GM12878 (cell line): ENCODE data around the gene NUBPL. TPM values are rescaled to one million over a fixed set of nuclear protein-coding genes. Genes with fewer than 3 reads are reported as not detected.

ENCODE experiments used
- ATAC-seq: fragments of 200-7000 bp; cut with Tn5 transposase; 3 replicates; pipeline ENCODE4 v1.9.1; 2020; ENCODE audit warnings: mild to moderate bottlenecking, moderate library complexity
- BruUV-seq: library from RNA; stranded (reverse); fragments of 400-500 nt; replicated peaks from 2 replicates; lab custom pipeline; 2021; lab: Mats Ljungman, UMichigan
- CTCF ChIA-PET: fragments of 300-600 bp; sonication (Branson Sonifier 250); formaldehyde crosslinking; extraction: SDS; loops from one replicate; lab custom pipeline; 2021; ENCODE audit warnings: inconsistent platforms; lab: Yijun Ruan, JAX
- POLR2A ChIA-PET: fragments of 350-600 bp; formaldehyde crosslinking; extraction: SDS; loops from one replicate; lab custom pipeline; 2021; ENCODE audit warnings: inconsistent platforms; lab: Charles Lee
- RAD21 ChIA-PET: fragments of 300-600 bp; sonication (Branson Sonifier 250); formaldehyde crosslinking; loops from one replicate; lab custom pipeline; 2023; ENCODE audit warnings: antibody characterized with exemption; ENCODE audit not compliant: unreplicated experiment; lab: Charles Lee
- SMC1A ChIA-PET: fragments of 300-600 bp; sonication (Branson Sonifier 250); formaldehyde crosslinking; loops from one replicate; lab custom pipeline; 2023; ENCODE audit not compliant: unreplicated experiment, uncharacterized antibody; lab: Charles Lee
- DNase-seq: peaks from one replicate; pipeline ENCODE4 v3.0.0-alpha.2; 2011; ENCODE audit warnings: low read depth, low spot score
- FAIRE-seq: peaks from 3 replicates; lab custom pipeline; 2011; peaks lifted over from hg19 to GRCh38; lab: Jason Lieb, UNC
- H2AFZ ChIP-seq: 2 replicates; pipeline ENCODE4 v1.6.0; 2011; ENCODE audit warnings: low read depth, low read length, control low read depth; ENCODE audit not compliant: control insufficient read depth
- H3K27ac ChIP-seq: 2 replicates; pipeline ENCODE4 v1.5.1; 2011; ENCODE audit warnings: control low read depth; ENCODE audit not compliant: control insufficient read depth, insufficient read depth
- H3K27me3 ChIP-seq, 2 experiments: replicated peaks in 1 of 2; 2 replicates each; pipeline versions ENCODE4 v1.6.0 to v1.6.1; 2011; ENCODE audit warnings: low read length in 1 of 2; ENCODE audit not compliant: control insufficient read depth in 2 of 2, insufficient read depth in 2 of 2
- H3K36me3 ChIP-seq, 2 experiments: 2 replicates each; pipeline ENCODE4 v1.5.1; 2011; ENCODE audit warnings: low read length in 1 of 2; ENCODE audit not compliant: control insufficient read depth in 2 of 2, insufficient read depth in 2 of 2
- H3K4me1 ChIP-seq: 2 replicates; pipeline ENCODE4 v1.6.1; 2011; ENCODE audit warnings: mild to moderate bottlenecking, low read length, moderate library complexity, mixed read lengths; ENCODE audit not compliant: control insufficient read depth, insufficient read depth
- H3K4me2 ChIP-seq: 2 replicates; pipeline ENCODE4 v1.6.0; 2011; ENCODE audit warnings: control low read depth; ENCODE audit not compliant: control insufficient read depth, insufficient read depth
- H3K4me3 ChIP-seq: fragments of 200-600 bp; sonication (generic); 2 replicates; pipeline ENCODE4 v1.5.1; 2016
- H3K79me2 ChIP-seq: 2 replicates; pipeline ENCODE4 v1.6.0; 2011; ENCODE audit warnings: low read length; ENCODE audit not compliant: control insufficient read depth, insufficient read depth
- H3K9ac ChIP-seq: 2 replicates; pipeline ENCODE4 v1.8.0; 2011; ENCODE audit warnings: low read length, control low read depth, mixed read lengths; ENCODE audit not compliant: control insufficient read depth, insufficient read depth
- H3K9me3 ChIP-seq: replicated peaks from 3 replicates; pipeline ENCODE4 v1.5.1; 2011; ENCODE audit warnings: mild to moderate bottlenecking, low read length; ENCODE audit not compliant: control insufficient read depth, insufficient read depth
- H4K20me1 ChIP-seq: 2 replicates; pipeline ENCODE4 v1.6.0; 2011; ENCODE audit not compliant: control insufficient read depth, insufficient read depth
- BCL11A ChIP-seq: IDR thresholded peaks from 2 replicates; pipeline ENCODE4 v1.6.1; 2011; ENCODE audit warnings: low read depth, low read length
- BMI1 ChIP-seq: fragments of 450-650 bp; IDR thresholded peaks from 2 replicates; pipeline ENCODE4 v1.6.1; 2016; ENCODE audit warnings: mild to moderate bottlenecking, moderate library complexity, borderline replicate concordance
- CHD1 ChIP-seq: IDR thresholded peaks from 2 replicates; pipeline ENCODE4 v1.6.1; 2012; ENCODE audit warnings: low read depth, low read length, improper control_type of control experiment
- EED ChIP-seq: sonication (generic); IDR thresholded peaks from 2 replicates; pipeline ENCODE4 v1.6.1; 2016; ENCODE audit warnings: antibody characterized with exemption, low read depth
- KDM1A ChIP-seq: fragments of 200-600 bp; sonication (generic); IDR thresholded peaks from 2 replicates; pipeline ENCODE4 v1.6.1; 2016; ENCODE audit warnings: borderline replicate concordance
- NFIC ChIP-seq: IDR thresholded peaks from 2 replicates; pipeline ENCODE4 v1.6.1; 2012; ENCODE audit warnings: low read depth, mild to moderate bottlenecking, inconsistent platforms, low read length, moderate library complexity
- PML ChIP-seq: IDR thresholded peaks from 2 replicates; pipeline ENCODE4 v1.6.1; 2012; ENCODE audit warnings: low read length, inconsistent platforms
- RB1 ChIP-seq: fragments of 450-650 bp; formaldehyde crosslinking; IDR thresholded peaks from 2 replicates; pipeline ENCODE4 v1.6.1; 2017; ENCODE audit warnings: mild to moderate bottlenecking, borderline replicate concordance
- RELB ChIP-seq: fragments of 450-650 bp; IDR thresholded peaks from 2 replicates; pipeline ENCODE4 v1.6.1; 2017; ENCODE audit warnings: low read depth, mild to moderate bottlenecking, moderate library complexity
- TAF1 ChIP-seq: IDR thresholded peaks from 2 replicates; pipeline ENCODE4 v1.6.1; 2011; ENCODE audit warnings: mild to moderate bottlenecking, low read depth, low read length, borderline replicate concordance
- YBX1 ChIP-seq: fragments of 450-650 bp; IDR thresholded peaks from 2 replicates; pipeline ENCODE4 v1.6.1; 2016; ENCODE audit warnings: antibody characterized with exemption
- ZBED1 ChIP-seq: IDR thresholded peaks from 2 replicates; pipeline ENCODE4 v1.6.1; 2016; ENCODE audit warnings: borderline replicate concordance
- WGBS: methylation state at CpG from one replicate; pipeline ENCODE4 v1.1.6; 2016; ENCODE audit warnings: low lambda C conversion rate; ENCODE audit not compliant: insufficient replicate concordance, insufficient coverage; ENCODE audit errors: missing lambda C conversion rate; 5-methylcytosine and 5-hydroxymethylcytosine counted together
- in situ Hi-C: fragments of 300-500 bp; cut with MboI; formaldehyde crosslinking; loops from 9 replicates; pipeline ENCODE4 v1.14.3; 2018; ENCODE audit warnings: mixed read lengths
- intact Hi-C: fragments of 100-400 bp; cut with micrococcal nuclease; formaldehyde crosslinking; loops from one replicate; pipeline ENCODE4 v1.14.2; 2022; ENCODE audit not compliant: unreplicated experiment
- polyA plus RNA-seq, 11 experiments: library from polyadenylated mRNA; depleted of rRNA in 4 of 11; unstranded in 6 of 11; stranded (reverse) in 5 of 11; fragments of >200 nt; fragmentation: Nextera tagmentation in 4 of 11; fragmentation: Illumina TruSeq in 1 of 11; extraction: Ambion mirVana in 4 of 11; extraction: Trizol in 1 of 11; gene quantifications; 1 replicate in 1 of 11; 2 replicates in 10 of 11; pipeline versions ENCODE4 v1.2.1 to v1.2.3, GENCODE V29; 2011 to 2016; ENCODE audit warnings: inconsistent platforms in 2 of 11, missing spikeins in 2 of 11, low read depth in 1 of 11
- total RNA-seq, 4 experiments: library from RNA; depleted of rRNA in 3 of 4; stranded (reverse); fragments of >200 nt in 3 of 4; fragmentation: Illumina TruSeq in 1 of 4; extraction: Trizol in 1 of 4; gene quantifications; 2 replicates each; pipeline versions ENCODE4 v1.2.1 to v1.2.3, GENCODE V29; 2013 to 2021

Gene NUBPL
- total and polyA plus RNA-seq, 10 of the 15 experiments (the other 5 are each of a cell fraction or from before 2014, with no cell fraction given), result 3.4 to 11.6 (median 8.1) TPM

GRCh38 chr14:31761325-31761724, 200.1 kb downstream of the NUBPL start:
- H3K36me3 ChIP-seq, result no peaks in the 10 kb centered on the region
- 89% methylated on average over 4 of the region's 4 CpGs for WGBS

More at GRCh38 chr14:31761325-31761724, 200.1 kb downstream of the NUBPL start:
- FAIRE-seq (no peak), ATAC-seq (no peak), DNase-seq (no peak)
- TF ChIP-seq CHD1 (no peak), YBX1 (no peak), EED (no peak), RB1 (no peak), TAF1 (no peak), KDM1A (no peak), PML (no peak), BMI1 (no peak), RELB (no peak), BCL11A (no peak), ZBED1 (no peak), NFIC (no peak)
- H3K4me2 ChIP-seq, result no peak overlapping the region
- SMC1A ChIA-PET, result interaction anchor here (1.0 to 1.1 kb wide), 3 partner anchors 10 to 19 kb away, joined by 3 to 4 read pairs (median 3); no protein-coding TSS in a partner anchor
- no peak overlapping the region for H3K4me3 ChIP-seq
- H3K9ac ChIP-seq, result no peak overlapping the region
- H3K4me1 ChIP-seq, result no peaks in the 10 kb centered on the region
- H2AFZ ChIP-seq, result no peak overlapping the region
- no peaks in the 10 kb centered on the region for H4K20me1 ChIP-seq
- H3K9me3 ChIP-seq, result no peaks in the 10 kb centered on the region
- no peak overlapping the region for H3K27ac ChIP-seq
- in situ Hi-C loops, result no loop called here
- POLR2A ChIA-PET, result no interaction called here
- no peaks in the 10 kb centered on the region for H3K79me2 ChIP-seq
- CTCF ChIA-PET, result no interaction called here
- H3K27me3 ChIP-seq, result no peaks in the 10 kb centered on the region
- RAD21 ChIA-PET, result no interaction called here
- intact Hi-C loops, result no loop called here
- BruUV-seq, result no TSS peak
